GM12878 (cell line): ENCODE data around the gene CHMP2B. TPM values are rescaled to one million over a fixed set of nuclear protein-coding genes. Genes with fewer than 3 reads are reported as not detected.

ENCODE experiments used
- ATAC-seq: fragments of 200-7000 bp; cut with Tn5 transposase; 3 replicates; pipeline ENCODE4 v1.9.1; 2020; ENCODE audit warnings: mild to moderate bottlenecking, moderate library complexity
- BruUV-seq: library from RNA; stranded (reverse); fragments of 400-500 nt; replicated peaks from 2 replicates; lab custom pipeline; 2021; lab: Mats Ljungman, UMichigan
- CTCF ChIA-PET: fragments of 300-600 bp; sonication (Branson Sonifier 250); formaldehyde crosslinking; extraction: SDS; loops from one replicate; lab custom pipeline; 2021; ENCODE audit warnings: inconsistent platforms; lab: Yijun Ruan, JAX
- POLR2A ChIA-PET: fragments of 350-600 bp; formaldehyde crosslinking; extraction: SDS; loops from one replicate; lab custom pipeline; 2021; ENCODE audit warnings: inconsistent platforms; lab: Charles Lee
- RAD21 ChIA-PET: fragments of 300-600 bp; sonication (Branson Sonifier 250); formaldehyde crosslinking; loops from one replicate; lab custom pipeline; 2023; ENCODE audit warnings: antibody characterized with exemption; ENCODE audit not compliant: unreplicated experiment; lab: Charles Lee
- SMC1A ChIA-PET: fragments of 300-600 bp; sonication (Branson Sonifier 250); formaldehyde crosslinking; loops from one replicate; lab custom pipeline; 2023; ENCODE audit not compliant: unreplicated experiment, uncharacterized antibody; lab: Charles Lee
- DNase-seq: peaks from one replicate; pipeline ENCODE4 v3.0.0-alpha.2; 2011; ENCODE audit warnings: low read depth, low spot score
- FAIRE-seq: peaks from 3 replicates; lab custom pipeline; 2011; peaks lifted over from hg19 to GRCh38; lab: Jason Lieb, UNC
- H2AFZ ChIP-seq: 2 replicates; pipeline ENCODE4 v1.6.0; 2011; ENCODE audit warnings: low read depth, low read length, control low read depth; ENCODE audit not compliant: control insufficient read depth
- H3K27ac ChIP-seq: 2 replicates; pipeline ENCODE4 v1.5.1; 2011; ENCODE audit warnings: control low read depth; ENCODE audit not compliant: control insufficient read depth, insufficient read depth
- H3K27me3 ChIP-seq, 2 experiments: replicated peaks in 1 of 2; 2 replicates each; pipeline versions ENCODE4 v1.6.0 to v1.6.1; 2011; ENCODE audit warnings: low read length in 1 of 2; ENCODE audit not compliant: control insufficient read depth in 2 of 2, insufficient read depth in 2 of 2
- H3K36me3 ChIP-seq, 2 experiments: 2 replicates each; pipeline ENCODE4 v1.5.1; 2011; ENCODE audit warnings: low read length in 1 of 2; ENCODE audit not compliant: control insufficient read depth in 2 of 2, insufficient read depth in 2 of 2
- H3K4me1 ChIP-seq: 2 replicates; pipeline ENCODE4 v1.6.1; 2011; ENCODE audit warnings: mild to moderate bottlenecking, low read length, moderate library complexity, mixed read lengths; ENCODE audit not compliant: control insufficient read depth, insufficient read depth
- H3K4me2 ChIP-seq: 2 replicates; pipeline ENCODE4 v1.6.0; 2011; ENCODE audit warnings: control low read depth; ENCODE audit not compliant: control insufficient read depth, insufficient read depth
- H3K4me3 ChIP-seq: fragments of 200-600 bp; sonication (generic); 2 replicates; pipeline ENCODE4 v1.5.1; 2016
- H3K79me2 ChIP-seq: 2 replicates; pipeline ENCODE4 v1.6.0; 2011; ENCODE audit warnings: low read length; ENCODE audit not compliant: control insufficient read depth, insufficient read depth
- H3K9ac ChIP-seq: 2 replicates; pipeline ENCODE4 v1.8.0; 2011; ENCODE audit warnings: low read length, control low read depth, mixed read lengths; ENCODE audit not compliant: control insufficient read depth, insufficient read depth
- H3K9me3 ChIP-seq: replicated peaks from 3 replicates; pipeline ENCODE4 v1.5.1; 2011; ENCODE audit warnings: mild to moderate bottlenecking, low read length; ENCODE audit not compliant: control insufficient read depth, insufficient read depth
- H4K20me1 ChIP-seq: 2 replicates; pipeline ENCODE4 v1.6.0; 2011; ENCODE audit not compliant: control insufficient read depth, insufficient read depth
- IKZF2 ChIP-seq, 2 experiments: fragments of 450-650 bp; IDR thresholded peaks; 2 replicates each; pipeline ENCODE4 v1.6.1; 2017; ENCODE audit warnings: mild to moderate bottlenecking in 2 of 2, moderate library complexity in 2 of 2
- SMARCA5 ChIP-seq: fragments of 450-650 bp; IDR thresholded peaks from 2 replicates; pipeline ENCODE4 v1.6.1; 2017; ENCODE audit warnings: mild to moderate bottlenecking
- TCF12 ChIP-seq: IDR thresholded peaks from 2 replicates; pipeline ENCODE4 v1.6.1; 2011; ENCODE audit warnings: low read depth, mild to moderate bottlenecking, low read length
- WGBS: methylation state at CpG from one replicate; pipeline ENCODE4 v1.1.6; 2016; ENCODE audit warnings: low lambda C conversion rate; ENCODE audit not compliant: insufficient replicate concordance, insufficient coverage; ENCODE audit errors: missing lambda C conversion rate; 5-methylcytosine and 5-hydroxymethylcytosine counted together
- in situ Hi-C: fragments of 300-500 bp; cut with MboI; formaldehyde crosslinking; loops from 9 replicates; pipeline ENCODE4 v1.14.3; 2018; ENCODE audit warnings: mixed read lengths
- intact Hi-C: fragments of 100-400 bp; cut with micrococcal nuclease; formaldehyde crosslinking; loops from one replicate; pipeline ENCODE4 v1.14.2; 2022; ENCODE audit not compliant: unreplicated experiment
- polyA plus RNA-seq, 11 experiments: library from polyadenylated mRNA; depleted of rRNA in 4 of 11; unstranded in 6 of 11; stranded (reverse) in 5 of 11; fragments of >200 nt; fragmentation: Nextera tagmentation in 4 of 11; fragmentation: Illumina TruSeq in 1 of 11; extraction: Ambion mirVana in 4 of 11; extraction: Trizol in 1 of 11; gene quantifications; 1 replicate in 1 of 11; 2 replicates in 10 of 11; pipeline versions ENCODE4 v1.2.1 to v1.2.3, GENCODE V29; 2011 to 2016; ENCODE audit warnings: inconsistent platforms in 2 of 11, missing spikeins in 2 of 11, low read depth in 1 of 11
- total RNA-seq, 4 experiments: library from RNA; depleted of rRNA in 3 of 4; stranded (reverse); fragments of >200 nt in 3 of 4; fragmentation: Illumina TruSeq in 1 of 4; extraction: Trizol in 1 of 4; gene quantifications; 2 replicates each; pipeline versions ENCODE4 v1.2.1 to v1.2.3, GENCODE V29; 2013 to 2021
- TF ChIP-seq, protein P1 (sequence below): IDR thresholded peaks from 2 replicates; pipeline ENCODE4 v1.6.1; 2012; ENCODE audit warnings: mild to moderate bottlenecking, low read depth, low read length

CHMP2B gene
- total and polyA plus RNA-seq, 10 of the 15 experiments (the other 5 are each of a cell fraction or from before 2014, with no cell fraction given) = 14.9 to 54.8 (median 24.6) TPM

DNA sequence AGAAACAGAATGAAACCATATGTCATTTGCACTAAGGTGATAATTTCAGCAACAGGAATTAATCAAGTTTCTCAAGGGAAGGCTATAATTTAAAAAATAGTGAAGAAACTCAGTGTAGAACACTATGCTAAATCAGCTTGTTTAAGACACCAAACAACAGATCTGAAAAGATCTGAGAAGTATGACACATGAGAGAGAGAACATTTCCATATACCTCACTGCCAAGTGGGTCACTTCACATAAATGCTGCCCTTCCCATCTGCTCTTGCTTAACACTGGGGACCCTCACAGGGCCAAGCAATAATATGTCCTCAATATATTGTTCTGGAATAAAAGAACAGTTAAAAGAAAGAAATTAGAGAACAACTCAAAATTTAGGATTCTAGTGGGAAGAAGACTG is 45.6 kb upstream of the CHMP2B start (continued):
- TF ChIP-seq, protein P1, sequence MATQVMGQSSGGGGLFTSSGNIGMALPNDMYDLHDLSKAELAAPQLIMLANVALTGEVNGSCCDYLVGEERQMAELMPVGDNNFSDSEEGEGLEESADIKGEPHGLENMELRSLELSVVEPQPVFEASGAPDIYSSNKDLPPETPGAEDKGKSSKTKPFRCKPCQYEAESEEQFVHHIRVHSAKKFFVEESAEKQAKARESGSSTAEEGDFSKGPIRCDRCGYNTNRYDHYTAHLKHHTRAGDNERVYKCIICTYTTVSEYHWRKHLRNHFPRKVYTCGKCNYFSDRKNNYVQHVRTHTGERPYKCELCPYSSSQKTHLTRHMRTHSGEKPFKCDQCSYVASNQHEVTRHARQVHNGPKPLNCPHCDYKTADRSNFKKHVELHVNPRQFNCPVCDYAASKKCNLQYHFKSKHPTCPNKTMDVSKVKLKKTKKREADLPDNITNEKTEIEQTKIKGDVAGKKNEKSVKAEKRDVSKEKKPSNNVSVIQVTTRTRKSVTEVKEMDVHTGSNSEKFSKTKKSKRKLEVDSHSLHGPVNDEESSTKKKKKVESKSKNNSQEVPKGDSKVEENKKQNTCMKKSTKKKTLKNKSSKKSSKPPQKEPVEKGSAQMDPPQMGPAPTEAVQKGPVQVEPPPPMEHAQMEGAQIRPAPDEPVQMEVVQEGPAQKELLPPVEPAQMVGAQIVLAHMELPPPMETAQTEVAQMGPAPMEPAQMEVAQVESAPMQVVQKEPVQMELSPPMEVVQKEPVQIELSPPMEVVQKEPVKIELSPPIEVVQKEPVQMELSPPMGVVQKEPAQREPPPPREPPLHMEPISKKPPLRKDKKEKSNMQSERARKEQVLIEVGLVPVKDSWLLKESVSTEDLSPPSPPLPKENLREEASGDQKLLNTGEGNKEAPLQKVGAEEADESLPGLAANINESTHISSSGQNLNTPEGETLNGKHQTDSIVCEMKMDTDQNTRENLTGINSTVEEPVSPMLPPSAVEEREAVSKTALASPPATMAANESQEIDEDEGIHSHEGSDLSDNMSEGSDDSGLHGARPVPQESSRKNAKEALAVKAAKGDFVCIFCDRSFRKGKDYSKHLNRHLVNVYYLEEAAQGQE = no peak

DNA sequence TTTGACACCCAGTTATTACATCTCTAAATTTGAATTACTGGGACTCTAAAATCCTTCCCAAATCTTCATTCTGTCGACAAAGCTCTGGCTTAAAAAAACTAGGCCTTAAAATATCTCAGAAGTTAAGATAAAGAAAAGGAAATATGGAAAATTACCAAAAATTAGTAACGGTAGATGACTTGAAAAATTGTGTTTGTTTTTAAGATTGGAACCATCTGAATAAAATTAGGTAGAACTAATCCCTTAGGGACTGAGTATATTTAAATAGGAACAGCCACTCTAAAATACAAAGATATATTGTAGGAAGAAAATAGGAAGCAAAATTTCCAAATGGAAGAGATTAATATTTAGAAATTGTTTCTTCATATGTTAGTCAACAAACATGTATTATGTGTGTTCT is 45.1 kb upstream of the CHMP2B start:
- ChIA-PET RAD21 (no interaction called here), SMC1A (no interaction called here), POLR2A (no interaction called here), CTCF (interaction anchor here (0.9 to 2.8 kb wide), 3 partner anchors 11 to 17 kb away, joined by 3 to 10 read pairs (median 3); no protein-coding TSS in a partner anchor)
- Histone ChIP-seq H3K9me3 (no peaks in the 10 kb centered on the region), H3K27me3 (no peaks in the 10 kb centered on the region), H3K79me2 (no peaks in the 10 kb centered on the region), H4K20me1 (no peaks in the 10 kb centered on the region), H3K9ac (no peak overlapping the region), H3K27ac (no peak overlapping the region), H2AFZ (no peak overlapping the region), H3K4me3 (no peak overlapping the region), H3K4me1 (no peaks in the 10 kb centered on the region), H3K4me2 (no peak overlapping the region), H3K36me3 (no peaks in the 10 kb centered on the region)
- intact Hi-C loops = no loop called here
- DNase-seq (no peak), ATAC-seq (no peak), FAIRE-seq (no peak)
- 34% methylated on average over 2 of the region's 2 CpGs for WGBS
- TF ChIP-seq SMARCA5 (no peak), IKZF2 (IDR thresholded peaks at IDR 0.05) (no peak), TCF12 (no peak)
- BruUV-seq = no TSS peak
- in situ Hi-C loops = no loop called here
